PC-9 (cell line): Measurements from ENCODE around the gene DCAF12. TPM values are rescaled to one million over a fixed set of nuclear protein-coding genes. Genes with fewer than 3 reads are reported as not detected.

Source experiments
- BruUV-seq: library from RNA; stranded (reverse); fragments of 400-500 nt; replicated peaks from 2 replicates; lab custom pipeline; 2021; lab: Mats Ljungman, UMichigan
- CTCF ChIA-PET: fragments of 300-600 bp; sonication (Branson Sonifier 250); formaldehyde crosslinking; loops from one replicate; lab custom pipeline; 2022; ENCODE audit warnings: antibody characterized with exemption; lab: Charles Lee
- POLR2A ChIA-PET: fragments of 300-600 bp; sonication (Branson Sonifier 250); formaldehyde crosslinking; loops from one replicate; lab custom pipeline; 2022; ENCODE audit warnings: antibody characterized with exemption; ENCODE audit not compliant: unreplicated experiment; lab: Charles Lee
- DNase-seq, 2 experiments: peaks; one replicate each; pipeline versions ENCODE4 v3.0.0 to v3.0.0-alpha.2; 2015 to 2022; ENCODE audit warnings: mixed read lengths in 1 of 2
- H2AFZ ChIP-seq: fragments of 200-600 bp; sonication (generic); 2 replicates; pipeline ENCODE4 v1.8.1; 2017; ENCODE audit warnings: antibody characterized with exemption
- H3F3A ChIP-seq: fragments of 200-600 bp; sonication (generic); 2 replicates; pipeline ENCODE4 v1.8.1; 2017; ENCODE audit warnings: antibody characterized with exemption, mild to moderate bottlenecking, low read depth; ENCODE audit not compliant: insufficient read depth
- H3K27ac ChIP-seq: fragments of 200-600 bp; sonication (generic); 2 replicates; pipeline ENCODE4 v1.6.1; 2016; ENCODE audit warnings: mixed run types
- H3K27me3 ChIP-seq: fragments of 200-600 bp; sonication (generic); 2 replicates; pipeline ENCODE4 v1.6.1; 2016; ENCODE audit warnings: low read depth, mixed run types; ENCODE audit not compliant: insufficient read depth
- H3K36me3 ChIP-seq: fragments of 200-600 bp; sonication (generic); 2 replicates; pipeline ENCODE4 v1.6.1; 2016; ENCODE audit warnings: low read depth, mixed run types
- H3K4me1 ChIP-seq: fragments of 200-600 bp; sonication (generic); replicated peaks from 2 replicates; pipeline ENCODE4 v1.6.1; 2016; ENCODE audit warnings: mixed run types; ENCODE audit not compliant: insufficient read depth
- H3K4me2 ChIP-seq: fragments of 200-600 bp; sonication (generic); 2 replicates; pipeline ENCODE4 v1.6.1; 2017; ENCODE audit warnings: mixed run types
- H3K4me3 ChIP-seq: fragments of 200-600 bp; sonication (generic); 2 replicates; pipeline ENCODE4 v1.6.1; 2016; ENCODE audit warnings: mixed run types
- H3K79me2 ChIP-seq: fragments of 200-600 bp; sonication (generic); 2 replicates; pipeline ENCODE4 v1.6.1; 2017; ENCODE audit warnings: low read depth, mixed run types
- H3K9me2 ChIP-seq: fragments of 200-600 bp; sonication (generic); 2 replicates; pipeline ENCODE4 v1.8.1; 2017; ENCODE audit warnings: mild to moderate bottlenecking; ENCODE audit not compliant: insufficient read depth
- H3K9me3 ChIP-seq: fragments of 200-600 bp; sonication (generic); 2 replicates; pipeline ENCODE4 v1.8.1; 2016; ENCODE audit warnings: low read depth; ENCODE audit not compliant: insufficient read depth
- H4K20me1 ChIP-seq: fragments of 200-600 bp; sonication (generic); 2 replicates; pipeline ENCODE4 v1.8.1; 2017; ENCODE audit not compliant: insufficient read depth
- CTCF ChIP-seq: fragments of 200-600 bp; sonication (generic); conservative IDR thresholded peaks from 2 replicates; pipeline ENCODE4 v1.6.1; 2017; ENCODE audit warnings: mixed run types, antibody characterized with exemption, mild to moderate bottlenecking, moderate library complexity
- EZH2 ChIP-seq: fragments of 200-600 bp; sonication (generic); IDR thresholded peaks from 2 replicates; pipeline ENCODE4 v1.8.0; 2017; ENCODE audit warnings: antibody characterized with exemption, low read depth
- intact Hi-C: fragments of 100-400 bp; cut with micrococcal nuclease; formaldehyde crosslinking; loops from one replicate; pipeline ENCODE4 v1.10.0; 2022; ENCODE audit not compliant: unreplicated experiment
- total RNA-seq: library from RNA; stranded (reverse); gene quantifications from 2 replicates; pipeline ENCODE4 v1.2.3, GENCODE V29; 2021

The DCAF12 gene
- total RNA-seq, 1 experiment from 2014 or later = 23.4 TPM

- H2AFZ ChIP-seq = no peak overlapping the region
- no peaks in the 10 kb centered on the region for H3K9me2 ChIP-seq
- H3K9me3 ChIP-seq = no peaks in the 10 kb centered on the region
- H3K27ac ChIP-seq = no peak overlapping the region
- H3K79me2 ChIP-seq = no peaks in the 10 kb centered on the region
- no peak overlapping the region for H3K4me3 ChIP-seq
- DNase-seq = no peak
- H3K36me3 ChIP-seq = no peaks in the 10 kb centered on the region
- H4K20me1 ChIP-seq = no peaks in the 10 kb centered on the region
- no peaks in the 10 kb centered on the region for H3K27me3 ChIP-seq
- no peaks in the 10 kb centered on the region for H3F3A ChIP-seq
- H3K4me2 ChIP-seq = no peak overlapping the region
- POLR2A ChIA-PET = no interaction called here
- CTCF ChIA-PET = no interaction called here
- H3K4me1 ChIP-seq = no peaks in the 10 kb centered on the region
- intact Hi-C loops = no loop called here
- TF ChIP-seq EZH2 (no peak), CTCF (no peak)
- no TSS peak for BruUV-seq
Observed at GRCh38 chr9:34096751-34097150, 29.7 kb downstream of the DCAF12 start.

GRCh38 chr9:34093578-34093977 lies 32.9 kb downstream of the DCAF12 start:
- no peaks in the 10 kb centered on the region for H3K36me3 ChIP-seq
- no TSS peak for BruUV-seq
- H3K27me3 ChIP-seq = no peaks in the 10 kb centered on the region
- no peaks in the 10 kb centered on the region for H3K9me3 ChIP-seq
- no peak overlapping the region for H3K4me2 ChIP-seq
- H3F3A ChIP-seq = no peaks in the 10 kb centered on the region
- CTCF ChIA-PET = no interaction called here
- no peak overlapping the region for H3K4me3 ChIP-seq
- H3K4me1 ChIP-seq = no peaks in the 10 kb centered on the region
- no peak for TF ChIP-seq EZH2
- no peak for TF ChIP-seq CTCF
- POLR2A ChIA-PET = no interaction called here
- no peak overlapping the region for H3K27ac ChIP-seq
- no peaks in the 10 kb centered on the region for H3K9me2 ChIP-seq
- intact Hi-C loops = no loop called here
- no peaks in the 10 kb centered on the region for H4K20me1 ChIP-seq
- H3K79me2 ChIP-seq = no peaks in the 10 kb centered on the region
- DNase-seq = no peak
- H2AFZ ChIP-seq = no peak overlapping the region

- no peak overlapping the region for H3K27ac ChIP-seq
- ChIA-PET CTCF (no interaction called here), POLR2A (no interaction called here)
- no peaks in the 10 kb centered on the region for H3K79me2 ChIP-seq
- H3K27me3 ChIP-seq = no peaks in the 10 kb centered on the region
- no peaks in the 10 kb centered on the region for H4K20me1 ChIP-seq
- TF ChIP-seq CTCF (no peak), EZH2 (no peak)
- no TSS peak for BruUV-seq
- no peak overlapping the region for H3K4me2 ChIP-seq
- no peak overlapping the region for H3K4me3 ChIP-seq
- no peaks in the 10 kb centered on the region for H3K36me3 ChIP-seq
- DNase-seq = no peak
- no peaks in the 10 kb centered on the region for H3F3A ChIP-seq
- no peak overlapping the region for H2AFZ ChIP-seq
- H3K9me3 ChIP-seq = no peaks in the 10 kb centered on the region
- H3K9me2 ChIP-seq = no peaks in the 10 kb centered on the region
- intact Hi-C loops = no loop called here
- no peaks in the 10 kb centered on the region for H3K4me1 ChIP-seq
Observed at GRCh38 chr9:34089311-34089710, 37.2 kb downstream of the DCAF12 start.
